LNCAP (cell line): ENCODE data around the gene SP140L.

Source experiments
- TF ChIP-seq, protein P1 (sequence below): fragments of 450-650 bp; IDR thresholded peaks from 2 replicates; pipeline ENCODE4 v1.5.1; 2017; ENCODE audit warnings: mild to moderate bottlenecking

The SP140L gene

DNA sequence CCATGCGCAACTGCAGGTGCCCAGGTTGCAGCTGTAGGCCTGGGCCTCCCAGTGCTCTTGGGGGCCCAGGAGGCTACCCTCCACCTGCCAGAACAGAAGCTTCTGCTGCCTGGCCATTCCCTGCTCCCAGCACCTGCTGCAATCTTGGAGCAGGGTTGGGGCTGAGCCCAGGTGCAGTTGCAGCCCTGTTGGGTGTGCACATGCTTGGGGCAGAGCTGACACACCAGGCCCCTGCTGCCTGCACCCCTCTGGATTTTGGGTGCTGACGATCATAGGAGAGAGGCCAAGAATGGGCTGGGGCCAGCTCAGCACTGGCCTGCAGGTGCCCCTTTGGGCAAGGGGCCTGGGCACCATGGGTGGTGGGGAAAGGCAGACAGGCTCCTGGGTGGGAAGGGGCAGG is 20.5 kb upstream of the SP140L start:
- TF ChIP-seq, protein P1, sequence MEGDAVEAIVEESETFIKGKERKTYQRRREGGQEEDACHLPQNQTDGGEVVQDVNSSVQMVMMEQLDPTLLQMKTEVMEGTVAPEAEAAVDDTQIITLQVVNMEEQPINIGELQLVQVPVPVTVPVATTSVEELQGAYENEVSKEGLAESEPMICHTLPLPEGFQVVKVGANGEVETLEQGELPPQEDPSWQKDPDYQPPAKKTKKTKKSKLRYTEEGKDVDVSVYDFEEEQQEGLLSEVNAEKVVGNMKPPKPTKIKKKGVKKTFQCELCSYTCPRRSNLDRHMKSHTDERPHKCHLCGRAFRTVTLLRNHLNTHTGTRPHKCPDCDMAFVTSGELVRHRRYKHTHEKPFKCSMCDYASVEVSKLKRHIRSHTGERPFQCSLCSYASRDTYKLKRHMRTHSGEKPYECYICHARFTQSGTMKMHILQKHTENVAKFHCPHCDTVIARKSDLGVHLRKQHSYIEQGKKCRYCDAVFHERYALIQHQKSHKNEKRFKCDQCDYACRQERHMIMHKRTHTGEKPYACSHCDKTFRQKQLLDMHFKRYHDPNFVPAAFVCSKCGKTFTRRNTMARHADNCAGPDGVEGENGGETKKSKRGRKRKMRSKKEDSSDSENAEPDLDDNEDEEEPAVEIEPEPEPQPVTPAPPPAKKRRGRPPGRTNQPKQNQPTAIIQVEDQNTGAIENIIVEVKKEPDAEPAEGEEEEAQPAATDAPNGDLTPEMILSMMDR, result no peak

DNA sequence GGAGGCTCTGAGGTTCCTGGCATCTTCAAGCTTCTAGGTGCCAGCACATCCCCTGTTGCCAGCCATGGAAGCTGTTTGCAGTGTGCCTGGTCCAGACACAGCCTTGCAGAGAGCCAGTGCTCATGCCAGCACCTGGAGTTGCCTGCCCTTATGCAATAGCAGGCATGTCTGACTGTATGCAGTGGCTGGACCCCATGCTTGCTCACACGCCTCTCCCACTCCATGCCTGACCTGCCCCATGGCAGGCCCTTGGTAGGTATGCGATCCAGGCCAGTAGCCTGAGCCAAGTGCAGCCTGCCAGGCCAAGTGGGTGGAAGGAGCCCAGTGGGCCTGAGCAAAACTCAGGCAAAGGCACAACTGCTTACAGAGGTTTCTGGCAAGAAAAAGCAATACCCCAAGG is 19.5 kb upstream of the SP140L start:
- TF ChIP-seq, protein P1, result no peak

DNA sequence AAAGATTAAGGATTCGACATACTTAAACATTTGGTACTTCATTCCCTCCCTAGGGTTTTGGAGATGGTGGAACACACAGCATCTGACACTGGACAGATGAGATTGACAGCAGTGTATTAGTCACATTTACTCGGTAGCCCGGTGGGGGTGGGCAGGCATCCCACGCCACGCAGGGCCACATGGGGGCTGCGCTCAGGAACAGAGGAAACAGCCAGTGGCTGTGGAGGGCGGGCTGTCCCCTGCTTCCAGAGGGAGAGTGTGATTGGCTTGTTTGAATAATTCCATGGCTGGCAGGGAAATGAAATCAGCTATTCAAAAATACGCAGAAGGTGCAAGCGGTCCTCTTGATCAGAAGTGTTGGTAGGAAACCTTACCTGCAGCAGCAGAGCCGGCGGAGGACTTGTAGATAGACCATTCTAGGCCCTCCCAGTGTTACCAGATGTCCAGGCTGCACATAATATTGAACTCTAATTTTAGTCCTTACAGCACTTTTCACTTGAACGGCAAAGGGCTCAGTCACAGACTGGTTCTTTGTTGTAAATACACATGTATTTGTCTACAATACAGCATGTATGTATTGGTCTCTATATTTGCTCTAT is 18.5 kb upstream of the SP140L start:
- TF ChIP-seq, protein P1, result no peak

DNA sequence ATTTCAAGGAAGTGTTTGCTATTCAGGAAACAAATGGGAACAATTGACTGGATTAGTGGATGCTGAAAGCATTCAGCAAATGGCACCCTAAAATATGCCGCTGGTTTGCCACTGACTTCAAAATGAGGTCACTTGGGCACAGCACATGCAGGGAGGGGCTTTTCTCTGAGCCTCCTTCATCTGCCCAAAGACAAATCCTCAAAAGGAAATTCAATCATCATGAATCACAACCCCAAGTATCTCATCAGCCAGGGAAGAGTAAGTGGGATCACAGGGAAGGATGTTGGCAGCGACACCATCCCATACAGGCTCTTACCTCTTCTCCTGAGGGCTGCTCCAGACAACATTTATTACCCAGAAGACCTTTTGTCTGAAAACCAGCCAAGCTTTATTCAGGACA is 14.4 kb upstream of the SP140L start:
- TF ChIP-seq, protein P1, result no peak

DNA sequence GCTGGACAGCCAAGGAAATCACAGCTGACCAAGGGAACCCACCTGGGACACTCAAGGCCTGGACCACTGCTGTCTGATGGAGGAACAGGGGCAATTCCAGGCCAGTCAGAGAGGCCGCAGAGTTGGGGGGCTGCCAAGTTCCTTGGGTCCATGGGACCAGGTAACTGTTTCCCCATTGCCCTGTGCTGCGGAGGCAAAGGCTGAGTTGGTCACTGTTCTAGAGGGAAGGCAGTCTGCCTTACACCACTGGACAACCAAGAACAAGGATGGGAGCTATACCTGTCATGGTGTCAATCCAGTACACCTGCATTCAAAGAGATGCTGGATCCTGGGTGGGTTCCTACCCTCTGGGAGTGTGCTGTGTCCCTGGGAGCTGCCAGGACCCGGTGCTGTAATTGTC is 9.6 kb upstream of the SP140L start:
- TF ChIP-seq, protein P1, result no peak

DNA sequence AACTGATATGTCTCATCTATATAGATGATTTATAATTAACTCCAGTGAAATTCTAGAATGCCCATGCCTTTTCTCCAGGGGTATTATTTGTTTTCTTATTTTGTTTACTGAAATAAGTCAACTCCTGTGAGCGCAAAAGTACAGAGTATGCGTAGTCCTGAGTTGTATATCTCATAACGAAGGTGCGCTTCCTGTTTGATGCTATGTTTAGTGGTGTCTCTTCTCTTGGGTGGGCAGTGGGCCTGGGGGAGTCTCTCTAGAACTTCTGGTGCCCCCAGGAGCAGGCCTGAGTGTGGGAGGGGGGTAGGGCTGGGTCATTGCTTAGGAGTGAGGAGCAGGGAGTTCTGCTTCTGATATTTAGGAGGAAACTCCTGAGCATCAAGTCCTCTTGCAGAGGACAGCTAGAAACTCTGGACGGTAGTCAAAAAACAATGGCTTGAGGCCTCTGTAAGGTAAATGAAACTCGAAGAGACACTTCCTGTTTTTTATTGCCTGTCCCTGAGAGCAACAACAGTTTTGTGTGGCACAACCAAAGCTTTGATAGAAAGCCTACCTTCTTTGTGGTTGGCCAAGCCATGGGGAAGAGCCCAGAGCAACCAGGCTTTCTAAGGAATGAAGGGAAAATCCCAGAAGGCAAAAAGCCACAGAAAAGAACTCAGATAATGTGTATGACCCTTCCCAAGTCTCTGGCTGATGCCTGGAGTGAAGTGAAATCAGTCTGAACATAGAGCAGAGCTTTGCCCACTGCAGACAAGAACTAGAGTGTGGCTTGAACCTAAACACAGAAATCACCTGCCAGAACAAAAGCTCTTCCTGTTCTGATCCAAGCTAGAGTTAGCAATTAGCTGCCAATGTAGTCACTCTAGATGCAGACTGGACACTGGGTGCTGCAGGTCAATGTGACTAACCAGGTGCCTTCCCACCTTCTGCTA is 8.5 kb upstream of the SP140L start:
- TF ChIP-seq, protein P1, result no peak

DNA sequence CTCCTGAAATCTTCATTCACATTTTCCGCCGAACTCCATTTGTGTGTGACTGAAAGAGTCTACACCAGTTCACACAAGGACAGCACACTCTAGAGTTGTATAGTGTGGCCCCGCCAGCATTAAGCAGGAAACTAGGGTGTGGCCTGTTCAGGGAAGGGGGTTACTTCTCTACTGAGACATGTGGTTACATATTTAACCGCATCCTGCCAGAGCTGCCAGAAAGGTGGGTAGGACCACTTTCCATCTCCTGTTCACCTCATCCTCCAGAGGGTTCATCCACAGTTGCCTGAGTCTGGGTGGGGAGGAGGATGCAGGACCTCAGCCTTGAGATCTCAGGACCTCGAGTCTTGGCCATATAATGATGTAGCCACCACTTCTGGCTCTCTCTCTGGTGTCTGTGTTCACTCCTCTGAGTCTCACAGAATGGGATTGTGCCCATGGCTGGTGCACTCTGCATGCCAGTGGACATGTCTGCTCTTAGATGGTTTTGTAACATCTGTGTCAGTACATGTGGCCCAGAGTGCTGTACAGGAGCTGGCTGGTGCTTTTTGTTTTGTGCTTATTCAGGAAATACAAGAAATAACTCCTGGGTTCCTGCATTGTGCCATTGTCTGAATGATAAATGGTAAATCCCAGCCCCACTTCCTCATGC is 7.7 kb upstream of the SP140L start:
- TF ChIP-seq, protein P1, result no peak
